Loucy (cell line): ENCODE data around the gene ANP32B.

ENCODE experiments used
- H2AFZ ChIP-seq: fragments of 200-600 bp; sonication (generic); 2 replicates; pipeline ENCODE4 v1.6.0; 2016; ENCODE audit warnings: antibody characterized with exemption, mild to moderate bottlenecking, low read length, moderate library complexity
- H3F3A ChIP-seq: fragments of 200-600 bp; 2 replicates; pipeline ENCODE4 v1.6.0; 2016; ENCODE audit warnings: antibody characterized with exemption, low read depth, mild to moderate bottlenecking
- H3K27me3 ChIP-seq: fragments of 200-600 bp; sonication (generic); 2 replicates; pipeline ENCODE4 v1.6.1; 2014; ENCODE audit warnings: low read length, mild to moderate bottlenecking; ENCODE audit not compliant: insufficient read depth, poor library complexity, severe bottlenecking
- H3K36me3 ChIP-seq: fragments of 200-600 bp; sonication (generic); 2 replicates; pipeline ENCODE4 v1.6.1; 2016; ENCODE audit warnings: low read length; ENCODE audit not compliant: insufficient read depth
- H3K4me1 ChIP-seq: fragments of 200-600 bp; sonication (generic); 2 replicates; pipeline ENCODE4 v1.5.1; 2014; ENCODE audit warnings: low read length, mild to moderate bottlenecking; ENCODE audit not compliant: insufficient read depth, poor library complexity, severe bottlenecking
- H3K4me2 ChIP-seq: fragments of 200-600 bp; sonication (generic); 2 replicates; pipeline ENCODE4 v1.6.0; 2014; ENCODE audit warnings: antibody characterized with exemption, low read length, low read depth, mild to moderate bottlenecking; ENCODE audit not compliant: poor library complexity, severe bottlenecking
- H3K4me3 ChIP-seq: fragments of 200-600 bp; sonication (generic); 2 replicates; pipeline ENCODE4 v1.5.1; 2014; ENCODE audit warnings: low read length, mild to moderate bottlenecking, mixed read lengths; ENCODE audit not compliant: poor library complexity, severe bottlenecking
- H3K79me2 ChIP-seq: fragments of 200-600 bp; sonication (generic); 2 replicates; pipeline ENCODE4 v1.6.1; 2014; ENCODE audit warnings: low read length; ENCODE audit not compliant: insufficient read depth
- H3K9ac ChIP-seq: fragments of 200-600 bp; sonication (generic); 2 replicates; pipeline ENCODE4 v1.6.0; 2014; ENCODE audit warnings: mild to moderate bottlenecking, low read depth, low read length, moderate library complexity; ENCODE audit not compliant: poor library complexity, severe bottlenecking
- H3K9me2 ChIP-seq: fragments of 200-600 bp; sonication (generic); replicated peaks from 2 replicates; pipeline ENCODE4 v1.6.1; 2016; ENCODE audit warnings: low read depth, low read length, mixed read lengths
- H3K9me3 ChIP-seq: fragments of 200-600 bp; sonication (generic); 2 replicates; pipeline ENCODE4 v1.6.1; 2014; ENCODE audit warnings: mild to moderate bottlenecking, antibody characterized with exemption, low read length, low read depth; ENCODE audit not compliant: insufficient read depth
- H4K20me1 ChIP-seq: fragments of 200-600 bp; sonication (generic); 2 replicates; pipeline ENCODE4 v1.6.0; 2014; ENCODE audit warnings: antibody characterized with exemption, low read length, mild to moderate bottlenecking; ENCODE audit not compliant: insufficient read depth, poor library complexity, severe bottlenecking
- CTCF ChIP-seq: fragments of 200-600 bp; sonication (generic); conservative IDR thresholded peaks from 2 replicates; pipeline ENCODE4 v1.5.1; 2014; ENCODE audit warnings: mild to moderate bottlenecking, antibody characterized with exemption, low read length
- EZH2phosphoT487 ChIP-seq: fragments of 200-600 bp; IDR thresholded peaks from 2 replicates; pipeline ENCODE4 v1.6.1; 2018; ENCODE audit warnings: antibody characterized with exemption, mild to moderate bottlenecking, moderate library complexity, borderline replicate concordance

The ANP32B gene

DNA sequence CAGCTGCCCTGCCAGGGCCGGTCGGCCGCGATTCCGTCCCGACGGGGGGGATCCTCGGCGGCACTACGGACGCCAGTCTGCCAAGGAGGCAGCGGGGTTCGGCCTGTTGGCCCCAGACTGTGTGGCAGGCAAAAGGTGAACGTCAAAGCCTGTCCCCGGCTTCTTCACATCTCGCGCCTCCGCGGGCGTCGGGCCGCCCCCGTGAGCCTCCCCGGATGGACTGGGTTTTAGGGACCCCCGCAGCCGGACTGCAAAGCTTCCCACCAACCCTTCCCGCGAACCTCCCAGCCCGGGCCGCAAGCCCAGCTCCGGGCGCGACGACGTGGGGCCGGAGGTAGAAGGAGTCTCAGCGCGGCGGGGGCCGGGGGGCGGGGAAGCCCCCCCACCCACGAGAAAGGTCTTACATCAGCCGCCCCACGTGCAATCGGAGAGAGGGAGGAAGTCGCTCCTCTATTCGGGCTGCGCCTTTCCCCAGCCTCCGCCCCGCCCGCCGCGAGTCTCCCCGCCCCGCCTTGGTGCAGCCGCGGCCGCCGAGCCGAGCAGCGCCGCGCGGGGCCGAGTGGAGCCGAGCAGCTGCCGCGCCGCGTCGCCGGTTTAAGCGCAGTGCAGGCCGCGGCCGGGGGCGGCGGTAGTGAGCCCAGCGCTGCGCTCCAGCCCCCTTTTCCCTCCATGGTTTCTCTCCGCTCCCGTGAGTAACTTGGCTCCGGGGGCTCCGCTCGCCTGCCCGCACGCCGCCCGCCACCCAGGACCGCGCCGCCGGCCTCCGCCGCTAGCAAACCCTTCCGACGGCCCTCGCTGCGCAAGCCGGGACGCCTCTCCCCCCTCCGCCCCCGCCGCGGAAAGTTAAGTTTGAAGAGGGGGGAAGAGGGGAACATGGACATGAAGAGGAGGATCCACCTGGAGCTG is at the start of gene ANP32B:
Gene ANP32B (plus strand): TSS at position 659 of the 906 bp plus-strand sequence. CDS start 215 bp downstream, at position 874.
- Histone ChIP-seq H4K20me1 (peaks cover 20% of the 10 kb centered on the region), H3K36me3 (no peaks in the 10 kb centered on the region), H3K4me1 (peaks cover 58% of the 10 kb centered on the region), H2AFZ (peak within 1 kb of the TSS; percentile 73), H3K9ac (peak within 1 kb of the TSS; percentile 100), H3K4me3 (peak within 1 kb of the TSS; percentile 83), H3K4me2 (peak within 1 kb of the TSS; percentile 94), H3K27me3 (peaks cover 5% of the 10 kb centered on the region), H3K79me2 (peaks cover 73% of the 10 kb centered on the region), H3K9me2 (no peaks in the 10 kb centered on the region), H3F3A (no peaks in the 10 kb centered on the region), H3K9me3 (no peaks in the 10 kb centered on the region)
- no peak for TF ChIP-seq EZH2phosphoT487
- peak; percentile 61 for TF ChIP-seq CTCF

GRCh38 chr9:97934321-97935115 is 48.6 kb upstream of the ANP32B start:
- Histone ChIP-seq H3F3A (peaks cover 23% of the 10 kb centered on the region), H4K20me1 (peaks cover 3% of the 10 kb centered on the region), H3K4me2 (peak overlapping the region; percentile 96), H3K4me3 (peak overlapping the region; percentile 76), H3K9ac (peak overlapping the region; percentile 87), H3K79me2 (peaks cover 75% of the 10 kb centered on the region), H3K4me1 (peaks cover 90% of the 10 kb centered on the region), H3K9me2 (no peaks in the 10 kb centered on the region), H3K36me3 (peaks cover 13% of the 10 kb centered on the region; the same call in 1 of the 2 replicates), H2AFZ (no peak overlapping the region), H3K27me3 (no peaks in the 10 kb centered on the region), H3K9me3 (no peaks in the 10 kb centered on the region)
- TF ChIP-seq CTCF (no peak), EZH2phosphoT487 (no peak)

- no peaks in the 10 kb centered on the region for H3K9me3 ChIP-seq
- peaks cover 90% of the 10 kb centered on the region for H3K4me1 ChIP-seq
- H3K27me3 ChIP-seq, result no peaks in the 10 kb centered on the region
- no peaks in the 10 kb centered on the region for H3K9me2 ChIP-seq
- H3K4me3 ChIP-seq, result peak overlapping the region; percentile 76
- H2AFZ ChIP-seq, result no peak overlapping the region
- peaks cover 6% of the 10 kb centered on the region; the same call in 1 of the 2 replicates for H3K36me3 ChIP-seq
- peaks cover 3% of the 10 kb centered on the region for H4K20me1 ChIP-seq
- peaks cover 23% of the 10 kb centered on the region for H3F3A ChIP-seq
- peaks cover 67% of the 10 kb centered on the region for H3K79me2 ChIP-seq
- TF ChIP-seq EZH2phosphoT487 (no peak), CTCF (no peak)
- peak overlapping the region; percentile 96 for H3K4me2 ChIP-seq
- peak overlapping the region; percentile 87 for H3K9ac ChIP-seq
Measured at GRCh38 chr9:97935276-97935675, 47.9 kb upstream of the ANP32B start.
